CD4-positive, alpha-beta T cell treated with Interleukin-10 for 1 hour (primary cell): ENCODE results near the gene TARS3.

Experiments used
- DNase-seq: peaks from one replicate; pipeline ENCODE4 v3.0.0-alpha.2; 2020

Gene TARS3

DNA sequence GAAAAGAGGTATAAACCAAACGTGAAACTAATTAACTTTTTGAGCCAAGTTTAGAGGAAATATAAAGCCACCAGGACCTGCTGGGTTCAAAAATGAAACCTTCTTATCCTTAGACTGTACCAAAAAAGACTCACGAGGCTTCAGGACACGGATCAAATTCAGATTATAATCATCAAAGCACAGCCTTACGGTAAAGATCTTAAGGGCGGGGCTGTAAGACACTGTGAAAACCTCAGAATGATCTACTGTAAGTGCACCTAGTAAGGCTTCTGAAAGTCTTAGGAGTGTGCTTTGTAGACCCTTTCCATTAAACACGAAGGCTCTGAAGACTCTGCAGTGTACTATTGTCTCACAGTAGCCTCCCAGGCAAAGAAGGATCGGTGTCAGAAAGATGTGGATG is 26.8 kb downstream of the TARS3 start:
- DNase-seq = peak; percentile 24

- DNase-seq = no peak
Measured at GRCh38 chr15:101696829-101697228, 27.4 kb downstream of the TARS3 start.

DNA sequence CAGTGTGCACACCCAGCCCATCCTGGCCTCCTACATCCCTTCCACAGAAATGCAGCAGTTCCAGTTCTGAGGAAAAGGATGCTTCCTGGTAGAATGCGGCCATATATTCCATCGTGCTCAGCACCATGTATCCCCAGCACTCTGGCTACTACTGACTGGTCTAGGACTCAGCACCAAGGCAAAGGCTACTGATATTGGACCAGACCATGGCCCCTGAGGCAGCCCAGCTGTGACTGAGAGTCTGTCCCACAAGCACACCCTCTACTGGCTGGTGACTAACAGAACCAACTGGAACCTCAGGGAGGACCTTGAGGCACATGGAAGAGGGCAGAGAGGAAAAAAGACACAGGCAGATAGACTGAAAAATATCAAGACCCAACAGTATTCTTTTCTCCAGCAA is 30.0 kb downstream of the TARS3 start:
- DNase-seq = no peak

- no peak for DNase-seq
Measured at GRCh38 chr15:101692801-101693598, 31.3 kb downstream of the TARS3 start.

DNA sequence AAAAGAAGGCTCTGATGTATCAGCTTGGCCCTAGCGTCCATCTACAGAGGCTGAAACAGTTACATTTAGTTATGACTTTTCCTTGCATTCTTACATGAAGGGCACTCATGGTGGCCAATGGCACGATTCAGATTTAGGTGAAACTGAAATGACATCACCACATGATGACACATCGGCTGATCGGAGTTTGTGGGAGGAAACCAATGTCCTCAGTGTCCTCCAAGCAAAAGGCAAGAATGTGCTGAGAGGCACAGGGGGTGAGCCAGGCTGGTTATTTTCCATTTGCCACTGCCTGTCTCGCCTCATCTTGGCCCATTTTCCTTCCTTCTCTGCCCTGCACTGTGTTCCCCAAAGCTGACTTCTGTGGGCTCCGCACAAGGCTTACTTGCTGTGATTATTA is 34.4 kb downstream of the TARS3 start:
- no peak for DNase-seq

DNA sequence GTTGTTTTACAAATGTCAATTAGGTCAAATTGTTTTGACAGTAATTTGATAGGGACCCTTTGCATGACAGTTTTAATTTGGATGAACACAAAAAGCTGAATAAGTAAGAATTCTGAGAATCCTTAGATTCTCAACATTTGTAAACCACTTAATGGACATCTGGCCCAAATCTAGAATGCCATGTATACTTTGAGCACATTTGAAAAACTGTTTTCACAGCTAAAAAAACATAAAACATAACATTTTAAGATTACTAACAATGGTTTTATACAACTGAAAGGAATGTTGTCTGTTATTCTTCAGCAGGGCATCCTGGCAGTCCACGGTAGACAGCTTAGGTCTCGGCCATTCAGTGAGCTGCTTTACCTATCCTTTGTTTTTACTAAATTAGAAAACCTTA is 37.6 kb downstream of the TARS3 start:
- no peak for DNase-seq

GRCh38 chr15:101684877-101685276 is 39.4 kb downstream of the TARS3 start:
- no peak for DNase-seq

GRCh38 chr15:101684384-101684783 is 39.9 kb downstream of the TARS3 start:
- no peak for DNase-seq

DNA sequence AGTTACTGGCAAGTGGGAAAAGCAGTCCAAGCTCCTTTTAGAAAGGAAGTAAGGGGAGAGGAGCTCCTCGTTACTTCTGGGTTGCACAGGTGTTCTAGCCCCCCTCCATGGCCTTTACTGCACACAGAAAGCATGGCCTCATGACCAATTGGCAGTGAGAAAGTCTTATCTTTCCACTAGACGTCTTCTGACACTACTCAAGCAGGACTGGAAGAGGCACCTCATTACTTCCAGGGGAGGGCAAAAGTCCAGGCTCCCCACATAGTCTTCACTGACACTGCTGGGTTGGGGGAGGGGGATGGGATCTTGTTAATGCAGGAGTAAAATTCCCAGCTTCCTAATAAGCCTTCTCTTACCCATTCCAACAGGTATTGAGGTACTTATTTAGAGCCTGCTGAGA is 44.5 kb downstream of the TARS3 start:
- no peak for DNase-seq

DNA sequence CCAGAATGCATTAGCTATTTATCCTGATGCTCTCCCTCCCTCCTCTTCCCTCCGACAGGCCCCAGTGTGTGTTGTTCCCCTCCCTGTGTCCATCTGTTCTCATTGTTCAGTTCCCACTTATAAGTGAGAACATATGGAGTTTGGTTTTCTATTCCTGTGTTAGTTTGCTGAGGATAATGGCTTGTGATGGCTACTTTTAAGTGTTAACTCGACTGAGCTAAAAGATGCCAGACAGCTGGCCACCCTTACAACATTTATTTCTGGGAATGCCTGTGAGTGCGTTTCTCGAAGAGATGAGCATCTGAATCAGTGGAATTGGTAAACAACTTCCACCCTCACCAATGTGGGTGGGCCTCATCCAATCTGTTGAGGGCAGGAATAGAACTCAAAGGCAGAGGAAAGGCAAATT is 47.3 kb downstream of the TARS3 start:
- no peak for DNase-seq

- DNase-seq = no peak
Measured at GRCh38 chr15:101675796-101676582, 48.3 kb downstream of the TARS3 start.

DNA sequence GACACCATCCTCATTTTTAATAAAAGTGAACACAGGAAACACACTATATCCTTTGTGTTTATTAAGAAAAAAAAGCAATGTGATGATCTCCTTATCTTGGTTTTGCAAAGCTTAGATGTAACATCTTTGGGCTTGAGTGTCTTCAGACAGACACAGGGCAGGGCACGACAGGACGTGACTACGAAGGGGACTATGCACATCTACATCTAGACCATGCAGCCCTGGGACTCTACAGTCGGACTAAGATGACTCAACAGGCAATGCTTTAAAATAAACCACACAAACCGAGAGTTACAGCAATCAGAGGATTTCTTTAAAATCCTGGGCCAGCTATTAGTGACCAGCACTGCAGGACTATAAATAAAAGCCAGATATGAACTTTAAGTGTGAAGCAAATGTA is 49.3 kb downstream of the TARS3 start:
- no peak for DNase-seq

DNA sequence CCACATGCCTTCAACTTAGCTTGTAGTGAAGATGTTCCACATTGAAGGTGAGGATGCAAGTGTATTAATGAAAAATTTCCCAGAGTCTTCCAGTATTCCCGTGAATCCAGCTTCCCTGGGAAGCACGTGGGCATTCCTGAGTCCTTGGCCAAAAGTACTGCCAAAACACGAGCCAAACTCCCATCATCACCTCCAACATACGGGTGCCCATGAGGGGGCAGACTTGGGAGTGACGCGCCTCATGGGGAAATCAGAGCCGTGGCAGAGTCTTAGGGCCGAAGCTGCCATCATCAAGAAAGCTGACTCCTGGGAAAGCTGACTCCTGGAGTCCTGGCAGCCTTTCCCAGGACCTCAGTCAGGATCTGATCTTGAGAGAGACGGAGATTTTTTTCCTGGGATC is 52.0 kb downstream of the TARS3 start:
- no peak for DNase-seq

DNA sequence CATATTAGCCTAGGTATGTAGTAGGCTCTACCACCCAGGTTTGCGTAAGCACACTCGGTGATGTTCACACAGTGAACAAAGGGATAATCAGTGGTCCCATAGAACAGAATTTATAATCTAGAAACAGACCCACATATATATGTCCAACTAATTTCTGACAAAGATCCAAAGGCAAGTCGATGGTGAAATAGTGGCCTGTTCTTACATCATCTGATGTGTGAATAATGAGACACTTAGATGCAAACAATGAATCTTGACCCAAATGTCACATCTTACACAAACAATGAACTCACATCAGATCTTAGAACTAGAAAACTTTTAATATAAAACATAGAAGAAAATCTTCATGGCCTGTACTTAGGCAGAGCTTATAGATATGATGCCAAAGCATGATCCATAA is 54.5 kb downstream of the TARS3 start:
- DNase-seq = no peak

DNA sequence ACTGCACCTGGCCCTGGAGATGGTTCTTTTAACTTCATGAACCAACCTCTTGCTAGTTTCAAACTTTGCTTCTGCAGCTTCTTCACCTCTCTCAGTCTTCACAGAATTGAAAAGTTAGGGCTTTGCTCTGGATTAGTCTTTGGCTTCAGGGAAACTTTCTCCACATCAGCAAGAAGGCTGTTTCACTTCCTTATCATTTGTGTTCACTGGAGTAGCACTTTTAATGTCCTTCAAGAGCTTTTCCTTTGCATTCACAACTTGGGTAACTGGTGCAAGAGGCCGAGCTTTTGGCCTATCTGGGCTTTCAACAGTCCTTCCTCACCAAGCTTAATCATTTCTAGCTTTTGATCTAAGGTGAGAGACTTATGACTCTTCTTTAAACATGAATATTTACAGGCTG is 56.4 kb downstream of the TARS3 start:
- DNase-seq = no peak

GRCh38 chr15:101664303-101664913 is 59.9 kb downstream of the TARS3 start:
- DNase-seq = no peak

- no peak for DNase-seq
Measured at GRCh38 chr15:101662203-101662602, 62.1 kb downstream of the TARS3 start.

DNA sequence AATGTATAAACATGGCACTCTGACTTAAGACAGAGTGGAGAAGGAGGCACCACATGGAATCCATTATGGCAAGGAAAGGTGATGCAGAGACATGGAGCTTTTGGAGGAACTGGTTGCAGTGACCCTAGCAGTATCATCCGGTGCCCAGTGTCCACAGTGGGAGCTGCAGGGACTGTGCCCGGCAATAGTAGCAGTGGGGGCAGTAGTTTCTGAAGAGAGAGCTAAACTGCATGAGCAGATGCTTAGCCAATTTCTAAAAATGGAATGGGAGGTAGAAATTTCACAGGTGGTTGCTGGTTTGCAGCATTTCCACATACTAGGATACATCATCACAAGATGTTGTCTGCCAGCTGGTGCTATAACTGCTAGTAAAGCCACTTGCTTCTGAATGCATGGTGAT is 64.3 kb downstream of the TARS3 start:
- DNase-seq = no peak

DNA sequence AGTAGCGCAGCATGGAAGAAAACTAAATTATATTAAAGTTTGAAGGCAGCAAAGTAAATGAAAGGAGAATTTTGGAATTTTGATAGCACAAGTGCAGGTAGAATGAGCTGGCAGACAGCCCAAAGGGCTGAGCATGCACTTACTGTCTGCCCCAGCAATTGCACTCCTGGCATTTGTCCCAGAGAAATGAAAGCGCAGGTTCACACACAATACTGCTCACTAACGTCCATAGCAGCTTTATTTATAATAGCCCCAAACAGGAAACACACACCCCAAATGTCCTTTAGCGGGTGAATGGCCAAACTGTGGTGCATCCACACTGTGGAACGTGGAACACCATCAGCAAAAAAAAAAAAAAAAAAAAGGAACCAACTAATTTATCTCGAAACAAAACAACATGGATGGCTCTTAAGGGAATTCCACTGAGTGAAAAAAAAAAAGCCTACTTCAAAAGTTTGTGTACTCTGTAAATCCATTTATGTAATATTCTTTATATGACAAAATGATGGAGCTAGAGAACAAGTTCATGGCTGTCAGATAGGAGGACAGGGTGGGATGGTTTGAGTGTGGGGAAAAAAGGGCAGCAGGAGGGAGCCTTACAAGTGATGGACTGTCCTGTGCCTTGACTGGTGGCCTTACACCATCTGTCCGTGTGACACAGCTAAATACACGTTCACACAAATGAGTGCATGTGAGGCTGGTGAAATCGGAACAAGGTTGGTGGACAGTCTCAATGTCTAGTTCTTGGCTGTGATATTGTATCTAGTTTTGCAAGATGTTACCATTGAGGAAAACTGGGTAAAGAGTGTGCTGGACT is 66.1 kb downstream of the TARS3 start:
- DNase-seq = no peak

GRCh38 chr15:101657171-101657570 is 67.1 kb downstream of the TARS3 start:
- DNase-seq = no peak

- DNase-seq = peak; percentile 28
Measured at GRCh38 chr15:101654624-101655337, 69.5 kb downstream of the TARS3 start.

DNA sequence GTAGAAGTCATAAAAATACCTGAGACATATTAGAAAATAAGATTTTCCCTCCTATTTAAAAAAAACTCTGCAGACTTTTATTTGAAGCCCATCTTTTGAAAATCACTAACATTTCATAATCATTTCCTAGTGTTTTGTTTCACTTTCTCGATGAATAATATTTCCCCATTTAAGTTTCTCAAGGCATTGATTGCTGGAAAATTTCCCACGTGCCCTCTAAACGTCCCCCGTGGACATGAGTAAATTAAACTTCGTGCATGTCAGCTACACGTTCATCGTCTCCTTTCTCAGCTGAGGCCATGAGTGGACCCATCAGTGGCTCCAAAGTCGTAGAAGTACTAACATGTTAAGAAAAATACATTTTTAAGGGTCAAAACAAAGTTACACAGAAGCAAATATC is 70.1 kb downstream of the TARS3 start:
- no peak for DNase-seq
